K562 (cell line): Measurements from ENCODE around the gene MPDU1.

Experiments
- ATF7 ChIP-seq: fragments of 450-650 bp; IDR thresholded peaks from 2 replicates; pipeline ENCODE4 v1.7.1; 2014; ENCODE audit warnings: mild to moderate bottlenecking, moderate library complexity
- CC2D1A ChIP-seq: fragments of 450-650 bp; IDR thresholded peaks from 2 replicates; pipeline ENCODE4 v1.6.1; 2017; ENCODE audit warnings: mild to moderate bottlenecking
- CTCF ChIP-seq, 3 experiments: IDR thresholded peaks in 2 of 3; conservative IDR thresholded peaks in 1 of 3; 2 replicates each; pipeline ENCODE4 v1.5.1; 2011 to 2012; ENCODE audit warnings: low read length in 3 of 3, mild to moderate bottlenecking in 3 of 3, control low read depth in 2 of 3, improper control_type of control experiment in 1 of 3, inconsistent platforms in 1 of 3, low read depth in 1 of 3, mixed read lengths in 1 of 3, moderate library complexity in 1 of 3; ENCODE audit not compliant: insufficient read depth in 2 of 3
- EGR1 ChIP-seq: fragments of 450-650 bp; conservative IDR thresholded peaks from 2 replicates; pipeline ENCODE4 v1.6.1; 2017; ENCODE audit warnings: mild to moderate bottlenecking
- FOXJ3 ChIP-seq: sonication (generic); formaldehyde crosslinking; IDR thresholded peaks from 2 replicates; pipeline ENCODE4 v1.4.0; 2020; ENCODE audit warnings: mild to moderate bottlenecking, missing genetic modification reagents
- FOXK2 ChIP-seq, 2 experiments: fragments of 450-650 bp; IDR thresholded peaks in 1 of 2; conservative IDR thresholded peaks in 1 of 2; 2 replicates each; pipeline ENCODE4 v1.6.1; 2016; ENCODE audit warnings: low read depth in 2 of 2, mild to moderate bottlenecking in 1 of 2
- GATAD2B ChIP-seq: fragments of 450-650 bp; IDR thresholded peaks from 2 replicates; pipeline ENCODE4 v1.6.1; 2017; ENCODE audit warnings: mild to moderate bottlenecking, borderline replicate concordance
- IRF9 ChIP-seq: fragments of 450-650 bp; IDR thresholded peaks from 2 replicates; pipeline ENCODE4 v1.6.1; 2016; ENCODE audit warnings: missing biosample characterization, missing genetic modification characterization
- KDM4B ChIP-seq, 2 experiments: fragments of 450-650 bp in 1 of 2; sonication (generic) in 1 of 2; IDR thresholded peaks; 2 replicates each; pipeline ENCODE4 v1.6.1; 2016 to 2017; ENCODE audit warnings: borderline replicate concordance in 2 of 2, antibody characterized with exemption in 1 of 2, low read depth in 1 of 2, mild to moderate bottlenecking in 1 of 2
- NFIX ChIP-seq: fragments of 250-450 bp; sonication (Bioruptor Pico); IDR thresholded peaks from 2 replicates; pipeline ENCODE4 v1.4.0; 2020; ENCODE audit warnings: low read depth, mild to moderate bottlenecking, moderate library complexity
- TSHZ1 ChIP-seq: fragments of 250-450 bp; sonication (Bioruptor Pico); IDR thresholded peaks from 2 replicates; pipeline ENCODE4 v1.4.0; 2020; ENCODE audit warnings: mild to moderate bottlenecking, moderate library complexity

GRCh38 chr17:7586673-7587419 is 3.2 kb downstream of the MPDU1 start:
- TF ChIP-seq FOXK2 (conservative IDR thresholded peaks at IDR 0.05 in 1 of 2, IDR thresholded peaks at IDR 0.05 in 1 of 2; ENCODE audit: low read depth in 2 of 2) (no peak), TSHZ1 (CRISPR knock-in tag) (no peak), FOXJ3 (CRISPR knock-in tag) (no peak), CTCF (IDR thresholded peaks at IDR 0.05 in 2 of 3, conservative IDR thresholded peaks at IDR 0.05 in 1 of 3; ENCODE audit: insufficient read depth in 2 of 3, low read depth in 1 of 3, low read length in 3 of 3) (peak; percentile 66 to 72 (median 68)), CC2D1A (no peak), EGR1 (no peak), KDM4B (IDR thresholded peaks at IDR 0.05; ENCODE audit: borderline replicate concordance in 2 of 2, low read depth in 1 of 2) (no peak), IRF9 (tag) (no peak), GATAD2B (no peak), ATF7 (no peak), NFIX (CRISPR knock-in tag) (no peak)
